ENCODE measurements around the gene SLA2.

Gene SLA2

GRCh38 chr20:36584018-36584481 lies 61.9 kb downstream of the SLA2 start:
- TF ChIP-seq CTCF (IDR thresholded peaks at IDR 0.05), result no peak
- DNase-seq (ENCODE audit: low spot score), result no peak
- Histone ChIP-seq H3K4me3 (no peak overlapping the region), H3K27ac (no peak overlapping the region)

DNA sequence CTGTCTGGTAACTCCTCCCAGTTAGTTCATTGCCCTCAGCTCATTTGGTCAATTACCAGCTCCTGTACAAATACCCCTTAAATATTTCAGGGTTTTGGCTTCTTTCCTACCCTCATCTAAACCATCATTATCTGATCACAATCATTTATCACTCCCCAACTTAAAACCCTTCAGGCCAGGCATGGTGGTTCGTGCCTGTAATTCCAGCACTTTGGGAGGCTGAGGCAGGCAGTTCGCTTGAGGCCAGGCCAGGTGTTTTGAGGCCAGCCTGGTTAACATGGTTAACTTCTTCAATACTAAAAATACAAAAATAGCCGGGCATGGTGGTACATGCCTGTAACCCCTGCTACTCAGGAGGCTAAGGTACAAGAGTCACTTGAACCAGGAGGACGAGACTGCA lies 63.2 kb downstream of the SLA2 start:
- DNase-seq (ENCODE audit: low spot score), result no peak
- Histone ChIP-seq H3K4me3 (no peak overlapping the region), H3K27ac (no peak overlapping the region)
- no peak for TF ChIP-seq CTCF (IDR thresholded peaks at IDR 0.05)

GRCh38 chr20:36582322-36582721 lies 63.7 kb downstream of the SLA2 start:
- no peak for TF ChIP-seq CTCF (IDR thresholded peaks at IDR 0.05)
- no peak overlapping the region for H3K27ac ChIP-seq
- DNase-seq (ENCODE audit: low spot score), result no peak
- no peak overlapping the region for H3K4me3 ChIP-seq

DNA sequence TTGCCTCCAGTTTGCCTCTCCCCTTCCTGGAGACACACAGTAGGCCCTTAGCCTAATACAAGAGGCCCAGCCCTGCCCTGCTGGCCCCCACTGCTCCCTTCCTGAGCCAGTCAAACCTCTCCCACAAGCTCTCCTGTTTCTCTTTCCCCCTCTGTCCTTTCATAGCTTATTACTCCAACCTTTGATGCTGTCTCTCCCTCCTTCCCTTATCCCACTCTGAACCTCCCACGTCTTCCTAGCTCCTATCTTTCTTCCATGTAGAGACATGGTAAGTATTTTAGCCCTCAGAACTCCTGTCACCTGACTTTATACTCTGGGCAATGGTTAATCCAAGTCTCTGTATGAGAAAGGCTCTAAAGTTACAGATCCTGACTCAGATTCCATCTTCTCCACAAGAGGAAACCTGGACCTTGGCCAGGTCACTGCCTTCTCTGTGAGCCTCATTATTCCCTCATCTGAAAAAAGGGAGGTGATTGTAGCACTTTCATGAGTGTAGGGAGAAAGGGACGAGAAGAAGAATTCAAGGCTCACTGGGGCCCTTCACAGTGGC lies 65.9 kb downstream of the SLA2 start:
- Histone ChIP-seq H3K27ac (no peak overlapping the region), H3K4me3 (no peak overlapping the region)
- DNase-seq (ENCODE audit: low spot score), result no peak
- no peak for TF ChIP-seq CTCF (IDR thresholded peaks at IDR 0.05)

DNA sequence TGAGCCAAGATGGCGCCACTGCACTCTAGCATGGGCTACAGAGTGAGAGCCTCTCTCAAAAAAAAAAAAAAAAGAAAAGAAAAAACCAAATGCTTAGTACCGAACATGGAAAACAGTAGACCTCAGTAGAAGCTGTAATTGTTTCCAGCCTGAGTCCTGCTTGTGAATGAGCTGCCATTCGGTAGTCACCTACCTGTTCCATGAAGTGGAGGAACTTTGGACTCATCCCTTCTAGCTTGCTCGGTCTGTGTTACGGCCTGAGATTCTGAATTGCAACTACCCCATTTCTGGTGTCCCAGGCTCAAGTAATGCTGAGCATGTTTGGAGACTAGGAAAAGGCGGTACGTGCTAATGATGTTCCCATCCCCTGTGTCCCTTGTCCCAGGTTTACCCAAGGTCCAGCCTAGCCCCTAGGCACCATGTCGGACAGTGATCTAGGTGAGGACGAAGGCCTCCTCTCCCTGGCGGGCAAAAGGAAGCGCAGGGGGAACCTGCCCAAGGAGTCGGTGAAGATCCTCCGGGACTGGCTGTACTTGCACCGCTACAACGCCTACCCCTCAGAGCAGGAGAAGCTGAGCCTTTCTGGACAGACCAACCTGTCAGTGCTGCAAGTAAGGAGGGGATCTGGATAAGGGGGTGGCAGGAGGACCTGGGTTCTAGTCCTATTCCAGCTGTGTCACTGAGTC lies 67.5 kb downstream of the SLA2 start:
- H3K27ac ChIP-seq, result no peak overlapping the region
- no peak for TF ChIP-seq CTCF (IDR thresholded peaks at IDR 0.05)
- no peak overlapping the region for H3K4me3 ChIP-seq
- no peak for DNase-seq (ENCODE audit: low spot score)

DNA sequence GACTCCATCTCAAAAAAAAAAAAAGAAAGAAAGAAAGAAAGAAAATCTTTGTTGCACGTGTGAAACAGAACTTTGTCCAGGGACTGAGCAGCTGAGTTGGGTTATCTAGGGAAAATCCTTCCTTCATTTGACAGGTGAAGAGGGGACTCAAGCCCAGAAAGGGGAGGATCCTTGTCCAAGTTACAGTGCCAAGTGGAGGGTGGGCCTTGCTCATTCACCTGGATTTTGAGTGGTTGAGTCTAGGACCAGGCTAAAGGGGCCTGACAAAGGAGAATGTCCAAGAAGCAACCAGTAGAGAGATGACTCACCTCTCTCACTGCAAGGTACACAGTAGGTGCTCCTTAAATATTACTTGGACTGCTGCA lies 69.9 kb downstream of the SLA2 start:
- no peak for DNase-seq (ENCODE audit: low spot score)
- TF ChIP-seq CTCF (IDR thresholded peaks at IDR 0.05), result no peak
- H3K27ac ChIP-seq, result no peak overlapping the region
- H3K4me3 ChIP-seq, result no peak overlapping the region

Measured in coronary artery (tissue), 2 donors.